Hematopoietic multipotent progenitor cell treated with erythropoietin and hydrocortisone succinate and interleukin-3 and kit ligand, for 4 days (in vitro differentiated cells): ENCODE results near the gene NRXN3.
"Not testable (repeated sequence)": the region's sequence is repeated elsewhere in the genome, so short reads cannot be mapped to it uniquely, and the experiment has no call there.

Experiments used
- DNase-seq: peaks from one replicate; pipeline ENCODE4 v3.0.0-alpha.2; 2015

NRXN3 gene

GRCh38 chr14:79098324-79098723, 928.2 kb downstream of the NRXN3 start:
- DNase-seq, result no peak

GRCh38 chr14:79100578-79100977, 930.4 kb downstream of the NRXN3 start:
- no peak for DNase-seq

GRCh38 chr14:79101388-79101787, 931.2 kb downstream of the NRXN3 start:
- no peak for DNase-seq

- DNase-seq, result no peak
Measured at GRCh38 chr14:79103764-79104163, 933.6 kb downstream of the NRXN3 start.

- DNase-seq, result not testable (repeated sequence)
Measured at GRCh38 chr14:79110564-79110963, 940.4 kb downstream of the NRXN3 start.

- no peak for DNase-seq
Measured at GRCh38 chr14:79111987-79112501, 941.9 kb downstream of the NRXN3 start.

- DNase-seq, result no peak
Measured at GRCh38 chr14:79117561-79117960, 947.4 kb downstream of the NRXN3 start.

GRCh38 chr14:79118291-79118690, 948.1 kb downstream of the NRXN3 start:
- DNase-seq, result no peak

GRCh38 chr14:79134361-79134760, 964.2 kb downstream of the NRXN3 start:
- peak; percentile 7 for DNase-seq

- DNase-seq, result no peak
Measured at GRCh38 chr14:79136071-79137044, 966.2 kb downstream of the NRXN3 start.

GRCh38 chr14:79137045-79137430, 966.9 kb downstream of the NRXN3 start:
- DNase-seq, result no peak

GRCh38 chr14:79137836-79138235, 967.7 kb downstream of the NRXN3 start:
- DNase-seq, result no peak

GRCh38 chr14:79144896-79145295, 974.7 kb downstream of the NRXN3 start:
- no peak for DNase-seq

- DNase-seq, result no peak
Measured at GRCh38 chr14:79150226-79150625, 980.1 kb downstream of the NRXN3 start.

- no peak for DNase-seq
Measured at GRCh38 chr14:79157369-79157768, 987.2 kb downstream of the NRXN3 start.

- peak; percentile 58 for DNase-seq
Measured at GRCh38 chr14:79161571-79161970, 991.4 kb downstream of the NRXN3 start.

GRCh38 chr14:79162833-79163232, 992.7 kb downstream of the NRXN3 start:
- no peak for DNase-seq

GRCh38 chr14:79165471-79166090, 995.4 kb downstream of the NRXN3 start:
- no peak for DNase-seq

GRCh38 chr14:79166171-79166570, 996.0 kb downstream of the NRXN3 start:
- no peak for DNase-seq

- DNase-seq, result no peak
Measured at GRCh38 chr14:79167957-79168356, 997.8 kb downstream of the NRXN3 start.

- no peak for DNase-seq
Measured at GRCh38 chr14:79175671-79176070, 1005.5 kb downstream of the NRXN3 start.

- no peak for DNase-seq
Measured at GRCh38 chr14:79177106-79177505, 1006.9 kb downstream of the NRXN3 start.

- DNase-seq, result no peak
Measured at GRCh38 chr14:79178719-79179118, 1008.5 kb downstream of the NRXN3 start.

- DNase-seq, result no peak
Measured at GRCh38 chr14:79179985-79180384, 1009.8 kb downstream of the NRXN3 start.
